K562 treated with DMSO at 1 percent for 4 hours (cell line): ENCODE measurements around the gene FAM110D. TPM values are rescaled to one million over a fixed set of nuclear protein-coding genes. Genes with fewer than 3 reads are reported as not detected.

Experiments used
- total RNA-seq: library from RNA; unstranded; fragments of 300-600 nt; gene quantifications from 2 replicates; pipeline ENCODE4 v1.2.3, GENCODE V29; 2022; ENCODE audit not compliant: insufficient read depth

Gene FAM110D
- total RNA-seq, result 0.99 TPM in 1 of 2 replicates, not detected in the other

DNA sequence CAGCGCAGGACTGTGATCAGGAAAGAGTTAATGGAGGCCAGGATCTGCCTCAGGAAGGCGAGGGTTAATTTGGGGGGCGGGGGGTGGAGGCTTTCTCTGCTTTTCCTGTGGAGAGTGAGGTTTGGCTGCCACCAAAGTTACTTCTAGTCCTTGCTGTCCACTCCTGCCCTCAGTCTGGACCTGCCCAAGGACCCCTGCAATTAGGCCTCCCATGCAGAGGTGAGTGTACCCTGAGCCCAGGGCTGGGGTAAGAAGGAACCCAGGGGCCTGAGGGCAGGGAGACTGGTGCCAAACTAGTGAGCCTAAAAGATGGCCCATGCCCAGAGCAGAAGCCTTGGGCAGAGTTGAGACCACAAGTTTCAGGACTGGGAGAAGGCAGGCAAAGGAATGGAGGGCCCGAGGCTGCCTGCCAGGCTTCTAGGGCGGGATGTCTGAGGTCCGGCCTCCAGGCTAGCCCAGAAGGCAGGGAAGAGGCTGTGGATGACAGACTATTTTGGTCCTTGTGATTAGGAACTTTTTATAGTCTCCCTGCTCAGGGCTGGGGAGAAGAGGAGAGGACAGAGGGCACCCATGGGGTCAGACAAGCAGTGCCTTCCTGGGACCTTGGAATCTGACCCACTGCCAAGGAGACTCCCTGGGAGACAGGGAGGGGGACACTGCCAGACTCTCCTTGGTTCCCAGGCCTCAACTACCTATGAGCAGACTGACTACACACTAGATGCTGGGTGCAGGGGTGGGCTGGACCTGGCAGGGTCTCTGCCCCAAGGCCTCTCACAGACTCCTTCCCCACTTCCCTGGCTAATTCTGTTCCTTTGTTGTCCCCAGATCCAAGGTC is at the start of gene FAM110D:
FAM110D (plus strand) TSS at position 172 of the 835 bp plus-strand sequence. CDS start 2,213 bp downstream, outside the sequence.

GRCh38 chr1:26111530-26112406 is 47.1 kb upstream of the FAM110D start, which contains the start of gene PDIK1L:
Gene PDIK1L, plus strand, starts transcription at chr1:26111824. Its CDS starts 2,485 bp downstream, at chr1:26114309.

DNA sequence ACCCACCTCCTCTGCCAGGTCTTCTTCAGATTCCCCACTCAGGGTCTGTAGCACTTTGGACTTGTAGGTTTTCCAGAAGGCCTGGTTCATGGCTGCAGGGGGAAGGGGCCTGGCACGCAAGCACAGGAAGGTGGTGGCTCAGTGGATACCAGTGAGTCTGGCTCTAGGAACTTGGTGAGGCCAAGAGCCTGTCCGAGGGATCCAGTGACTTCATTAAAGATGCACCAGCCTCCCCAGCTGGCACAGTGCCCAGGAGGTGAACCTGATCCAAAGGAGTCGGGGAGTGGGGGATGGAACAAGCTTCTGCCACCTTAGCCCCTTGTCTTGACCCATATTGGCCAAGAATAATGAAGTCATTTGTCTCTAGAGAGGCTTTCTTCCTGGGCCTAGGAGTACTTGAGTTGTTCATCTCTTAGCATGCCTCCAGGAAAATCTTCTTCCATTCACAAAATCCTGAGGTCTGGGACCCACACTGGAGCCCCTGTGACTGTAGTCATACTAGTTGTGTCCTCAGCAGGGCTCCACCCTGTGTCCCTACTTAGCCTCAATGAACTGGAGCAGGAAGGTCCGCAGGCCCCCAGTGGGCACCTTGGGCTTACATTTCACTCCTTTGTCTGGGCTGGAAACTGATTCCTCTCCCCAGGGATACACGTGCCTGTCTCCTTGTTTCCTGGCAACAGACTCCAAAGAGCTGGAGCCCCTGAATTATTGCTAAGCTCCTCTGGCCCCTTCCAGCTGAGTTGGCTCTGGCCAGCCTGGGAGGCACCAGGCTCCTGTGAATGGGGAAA is 9.7 kb downstream of the FAM110D start, which contains the start of gene C1orf232:
C1orf232 (minus strand) TSS at position 554 of the 788 bp plus-strand sequence; CDS start at position 90, 464 bp downstream.

DNA sequence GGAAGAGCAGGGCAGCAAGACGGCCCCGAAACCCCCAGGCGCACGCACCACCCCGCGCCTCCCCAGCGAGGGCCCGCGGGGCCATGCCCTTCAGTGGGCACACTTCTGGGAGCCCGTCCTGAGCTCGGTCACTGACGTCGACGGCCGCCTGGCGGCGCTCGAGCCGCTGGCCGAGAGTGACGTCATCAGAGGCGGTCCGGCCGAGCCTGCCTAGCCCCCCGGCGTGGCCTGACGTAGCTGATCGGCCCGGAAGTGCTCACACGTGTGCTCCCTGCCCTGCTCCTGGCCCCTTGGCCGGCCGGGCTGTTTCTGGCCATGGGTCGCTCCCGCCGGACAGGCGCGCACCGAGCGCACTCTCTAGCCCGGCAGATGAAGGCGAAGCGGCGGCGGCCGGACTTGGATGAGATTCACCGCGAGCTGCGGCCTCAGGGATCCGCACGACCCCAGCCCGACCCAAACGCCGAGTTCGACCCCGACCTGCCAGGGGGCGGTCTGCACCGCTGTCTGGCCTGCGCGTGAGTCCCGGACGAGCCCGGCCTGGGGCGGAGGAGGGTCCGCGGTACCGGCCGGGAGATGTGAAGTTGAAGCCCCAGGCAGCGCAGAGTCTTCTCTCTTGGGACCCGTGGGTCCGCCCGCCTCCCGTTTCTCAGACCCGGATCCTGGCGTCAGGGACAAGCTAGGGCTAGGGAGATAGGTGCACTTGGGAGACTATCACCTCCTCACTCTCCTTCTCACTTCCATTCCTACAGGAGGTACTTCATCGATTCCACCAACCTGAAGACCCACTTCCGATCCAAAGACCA is 11.0 kb downstream of the FAM110D start, which contains the start of gene ZNF593:
ZNF593 (plus strand) TSS at position 240 of the 803 bp plus-strand sequence; CDS start at position 316, 76 bp downstream.

DNA sequence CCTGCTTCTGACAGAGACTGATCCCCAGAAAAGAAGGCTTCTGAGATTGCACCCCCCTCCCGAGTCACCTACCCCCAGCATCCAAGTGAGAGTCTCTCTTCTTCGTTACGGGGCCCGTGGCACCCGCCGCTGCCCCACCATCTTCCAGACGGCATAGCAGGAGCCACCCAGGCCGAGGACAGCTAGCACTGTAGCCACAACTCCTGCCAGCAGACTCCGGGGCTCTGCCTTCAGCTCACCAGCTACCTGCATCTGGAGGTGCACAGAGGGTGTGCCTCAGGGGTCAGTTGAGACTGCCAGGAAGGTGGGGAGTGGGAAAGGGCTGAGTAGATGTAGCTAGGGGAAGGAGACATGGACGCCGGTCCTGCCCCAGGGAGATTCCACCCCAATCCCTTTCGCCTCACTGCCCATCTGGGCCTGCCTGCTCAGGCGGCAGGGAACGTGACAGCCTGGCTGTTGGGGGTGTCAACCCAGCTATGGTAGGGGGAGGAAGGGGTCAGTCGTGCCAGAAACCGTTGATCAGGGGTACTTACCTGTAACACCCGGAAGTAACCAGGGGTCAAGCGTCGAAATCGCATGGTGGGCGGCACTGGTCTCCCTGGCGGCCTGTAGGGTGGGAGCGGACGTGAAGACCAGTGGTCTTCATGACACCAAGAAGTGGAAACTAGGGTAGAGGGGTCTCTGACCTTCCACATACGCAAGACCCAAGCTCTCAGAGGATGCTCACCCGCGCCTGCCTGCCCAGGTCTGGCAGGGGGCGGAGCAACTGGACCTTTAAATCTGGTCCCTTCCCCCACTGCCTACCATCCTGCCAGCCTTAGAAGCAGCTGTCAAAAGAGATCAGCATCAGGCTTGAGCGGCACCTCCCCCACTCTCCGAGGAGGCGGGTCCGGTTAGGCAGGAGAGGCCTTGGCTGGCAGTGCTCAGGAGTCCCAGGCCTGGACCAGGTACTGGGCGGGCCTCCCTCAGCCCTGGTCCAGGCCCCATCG is 12.5 kb downstream of the FAM110D start, which contains the start of gene ZNF593OS:
ZNF593OS (minus strand) TSS at position 749 of the 989 bp plus-strand sequence; CDS start at position 578, 171 bp downstream.

DNA sequence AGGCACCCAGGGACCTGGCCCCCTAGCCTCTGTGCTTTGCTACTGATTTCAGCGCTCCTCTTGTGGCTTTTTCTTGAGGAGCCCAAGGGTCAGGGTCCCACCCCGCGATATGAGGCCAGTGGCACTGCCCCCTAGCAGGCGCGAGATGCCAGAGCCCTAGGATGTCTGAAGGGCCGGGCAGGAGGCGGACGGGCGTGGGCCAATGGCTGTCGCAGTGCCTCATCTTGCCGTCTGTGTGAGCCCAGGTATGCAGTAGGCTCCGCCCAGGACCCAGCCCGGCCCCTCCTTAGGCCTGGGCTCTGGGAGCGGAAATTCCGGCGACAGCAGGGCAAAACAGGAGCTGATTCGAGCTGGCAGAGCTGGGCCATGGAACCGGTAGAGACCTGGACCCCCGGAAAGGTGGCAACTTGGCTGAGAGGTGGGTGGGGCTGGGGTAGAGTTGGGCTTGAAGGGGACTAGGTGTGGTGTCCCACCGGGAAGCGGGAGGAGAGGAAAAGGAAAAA is 18.4 kb downstream of the FAM110D start, which contains the start of gene CNKSR1:
CNKSR1 (plus strand) TSS at position 310 of the 503 bp plus-strand sequence; CDS start at position 367, 57 bp downstream.

DNA sequence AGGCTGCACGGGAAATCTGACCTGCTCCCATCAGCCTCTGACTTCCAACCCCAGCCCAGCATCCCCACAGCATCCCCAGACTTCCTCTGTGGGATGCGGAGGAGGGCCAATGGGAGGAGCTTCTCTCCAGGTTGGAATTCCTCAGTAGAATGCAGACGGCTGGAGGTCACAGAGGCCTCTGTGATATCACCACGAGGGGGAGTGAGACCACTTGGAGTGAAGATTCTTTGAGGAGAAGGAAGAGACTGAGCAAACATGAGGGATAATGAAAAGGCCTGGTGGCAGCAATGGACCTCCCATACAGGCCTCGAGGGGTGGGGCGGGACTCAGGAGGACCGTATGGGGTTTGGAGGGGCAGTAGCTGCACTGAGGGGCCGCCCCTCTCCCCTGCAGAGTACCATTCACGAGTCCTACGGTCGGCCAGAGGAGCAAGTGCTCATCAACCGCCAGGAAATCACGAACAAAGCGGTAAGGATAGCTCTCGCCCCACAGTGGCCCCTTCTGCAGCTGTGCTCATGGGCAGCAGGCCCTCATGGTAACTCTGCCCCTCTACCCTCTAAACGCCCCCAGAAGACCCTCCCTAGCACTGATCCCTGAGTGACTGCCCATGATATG is 31.6 kb downstream of the FAM110D start, which contains the start of gene CATSPER4:
CATSPER4 (plus strand) TSS at position 230 of the 615 bp plus-strand sequence; CDS start at position 256, 26 bp downstream.

Other genes with a start within 250 kb of the FAM110D start
- 4.1 and 5.0 TPM in 2 replicates for gene PAFAH2, start 161.0 kb upstream of the FAM110D start, total RNA-seq
- gene EXTL1, start 137.3 kb upstream of the FAM110D start, total RNA-seq, result 0.28 TPM in 1 of 2 replicates, not detected in the other
- not detected in 2 replicates for gene SLC30A2, start 113.0 kb upstream of the FAM110D start, total RNA-seq
- gene TRIM63, start 91.4 kb upstream of the FAM110D start, total RNA-seq, result 1.6 TPM in 1 of 2 replicates, not detected in the other
- gene PDIK1L, start 47.3 kb upstream of the FAM110D start, total RNA-seq, result 7.5 and 12.8 TPM in 2 replicates
- not detected in 2 replicates for gene C1orf232, start 9.9 kb downstream of the FAM110D start, total RNA-seq
- gene ZNF593, start 10.8 kb downstream of the FAM110D start, total RNA-seq, result 63.0 and 75.4 TPM in 2 replicates
- not detected in 2 replicates for gene ZNF593OS, start 12.8 kb downstream of the FAM110D start, total RNA-seq
- 0.63 and 1.5 TPM in 2 replicates for gene CNKSR1, start 18.4 kb downstream of the FAM110D start, total RNA-seq
- not detected in 2 replicates for gene CATSPER4, start 31.5 kb downstream of the FAM110D start, total RNA-seq
- gene CEP85, start 75.1 kb downstream of the FAM110D start, total RNA-seq, result 49.6 and 66.7 TPM in 2 replicates
- 136 and 157 TPM in 2 replicates for gene SH3BGRL3, start 121.0 kb downstream of the FAM110D start, total RNA-seq
- 17.6 and 19.6 TPM in 2 replicates for gene UBXN11, start 147.6 kb downstream of the FAM110D start, total RNA-seq
- gene CD52, start 158.9 kb downstream of the FAM110D start, total RNA-seq, result 121 and 273 TPM in 2 replicates
- 4.5 and 6.0 TPM in 2 replicates for gene CRYBG2, start 195.1 kb downstream of the FAM110D start, total RNA-seq
- not detected in 2 replicates for gene ZNF683, start 213.7 kb downstream of the FAM110D start, total RNA-seq